Subcutaneous adipose tissue (tissue), 4 donors: Measurements from ENCODE around the gene GIGYF2. TPM values are rescaled to one million over a fixed set of nuclear protein-coding genes. Genes with fewer than 3 reads are reported as not detected.

Source experiments
- total RNA-seq, 4 donors: library from RNA; depleted of rRNA; stranded (reverse); fragments of >200 nt; gene quantifications; one replicate each; pipeline ENCODE4 v1.1.0, GENCODE V29; 2016
- TF ChIP-seq, protein P1 (sequence below): fragments of 450-650 bp; IDR thresholded peaks from one replicate; pipeline ENCODE4 v1.5.1; 2016; ENCODE audit warnings: low read depth, mild to moderate bottlenecking, control low read depth, antibody characterized with exemption, moderate library complexity

The GIGYF2 gene
- total RNA-seq, 4 donors from 2014 or later: 73.8 to 90.4 (median 82.6) TPM

DNA sequence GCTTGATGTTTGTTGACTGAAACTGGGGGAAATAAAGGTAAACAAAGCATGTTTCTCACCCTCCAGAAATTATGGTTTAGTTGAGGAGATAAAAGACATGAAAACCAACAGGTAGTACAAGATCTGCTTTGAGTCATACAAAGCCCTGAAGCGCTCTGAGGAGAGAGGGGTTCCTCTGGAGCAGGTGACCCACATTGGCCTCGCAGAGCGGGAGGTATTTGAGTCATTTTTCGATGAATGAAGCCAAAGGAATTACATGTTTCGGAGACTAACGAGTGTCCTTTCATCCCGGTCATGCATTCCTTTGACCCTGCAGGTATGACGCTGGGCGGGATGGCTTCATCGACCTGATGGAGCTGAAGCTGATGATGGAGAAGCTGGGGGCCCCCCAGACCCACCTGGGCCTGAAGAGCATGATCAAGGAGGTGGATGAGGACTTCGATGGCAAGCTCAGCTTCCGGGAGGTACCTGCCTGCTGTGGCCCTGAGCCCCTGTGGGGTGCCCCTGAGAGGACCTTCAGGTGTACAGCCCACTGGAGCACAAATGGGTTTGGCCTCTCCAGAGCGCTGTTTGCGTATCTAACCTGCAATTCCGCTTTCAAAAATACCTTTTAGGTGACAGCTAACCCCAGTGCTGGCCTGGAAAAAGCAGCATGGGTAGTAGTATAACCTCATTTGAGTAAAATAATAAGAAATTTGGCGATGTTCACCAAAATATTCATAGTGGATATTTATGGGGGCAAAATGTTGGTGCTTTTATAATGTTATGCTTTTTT lies 34.5 kb upstream of the GIGYF2 start:
- TF ChIP-seq, protein P1, sequence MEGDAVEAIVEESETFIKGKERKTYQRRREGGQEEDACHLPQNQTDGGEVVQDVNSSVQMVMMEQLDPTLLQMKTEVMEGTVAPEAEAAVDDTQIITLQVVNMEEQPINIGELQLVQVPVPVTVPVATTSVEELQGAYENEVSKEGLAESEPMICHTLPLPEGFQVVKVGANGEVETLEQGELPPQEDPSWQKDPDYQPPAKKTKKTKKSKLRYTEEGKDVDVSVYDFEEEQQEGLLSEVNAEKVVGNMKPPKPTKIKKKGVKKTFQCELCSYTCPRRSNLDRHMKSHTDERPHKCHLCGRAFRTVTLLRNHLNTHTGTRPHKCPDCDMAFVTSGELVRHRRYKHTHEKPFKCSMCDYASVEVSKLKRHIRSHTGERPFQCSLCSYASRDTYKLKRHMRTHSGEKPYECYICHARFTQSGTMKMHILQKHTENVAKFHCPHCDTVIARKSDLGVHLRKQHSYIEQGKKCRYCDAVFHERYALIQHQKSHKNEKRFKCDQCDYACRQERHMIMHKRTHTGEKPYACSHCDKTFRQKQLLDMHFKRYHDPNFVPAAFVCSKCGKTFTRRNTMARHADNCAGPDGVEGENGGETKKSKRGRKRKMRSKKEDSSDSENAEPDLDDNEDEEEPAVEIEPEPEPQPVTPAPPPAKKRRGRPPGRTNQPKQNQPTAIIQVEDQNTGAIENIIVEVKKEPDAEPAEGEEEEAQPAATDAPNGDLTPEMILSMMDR: no peak

DNA sequence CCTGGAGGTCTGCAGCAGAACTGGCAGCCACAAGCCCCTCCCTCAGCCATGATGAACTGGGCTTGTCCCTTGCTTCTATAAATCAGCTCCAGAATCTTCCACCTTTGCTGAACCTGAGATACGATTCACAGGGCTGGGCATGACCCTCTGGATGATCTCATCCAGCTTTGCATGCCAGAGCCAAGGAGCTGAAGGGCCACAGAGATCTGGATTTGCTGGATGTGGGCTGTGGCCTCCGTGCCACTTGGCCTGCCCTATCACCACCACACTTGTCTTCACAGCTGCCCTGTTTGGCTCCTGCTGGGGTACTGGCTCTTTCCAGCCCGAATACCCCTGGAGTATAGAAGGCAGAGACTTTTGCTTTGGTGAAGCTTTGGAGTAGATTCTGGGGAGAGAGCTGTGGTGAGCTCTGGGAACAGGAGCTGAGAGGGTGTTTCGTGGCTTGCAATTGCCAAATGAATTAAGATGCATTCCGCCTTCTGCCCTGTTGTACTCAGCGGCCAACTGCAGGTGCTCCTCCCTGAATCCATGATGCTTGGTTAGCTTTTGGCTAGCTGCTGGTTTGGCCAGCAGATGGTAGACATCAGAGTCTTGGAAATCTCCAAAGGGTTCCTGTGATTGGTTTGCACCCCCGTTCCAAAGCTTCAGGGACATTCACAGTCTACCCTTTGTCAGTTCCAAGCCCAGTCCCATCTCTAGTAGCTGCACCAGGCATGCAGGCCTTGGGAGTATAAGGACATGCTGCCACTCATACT lies 30.9 kb upstream of the GIGYF2 start:
- TF ChIP-seq, protein P1: no peak

DNA sequence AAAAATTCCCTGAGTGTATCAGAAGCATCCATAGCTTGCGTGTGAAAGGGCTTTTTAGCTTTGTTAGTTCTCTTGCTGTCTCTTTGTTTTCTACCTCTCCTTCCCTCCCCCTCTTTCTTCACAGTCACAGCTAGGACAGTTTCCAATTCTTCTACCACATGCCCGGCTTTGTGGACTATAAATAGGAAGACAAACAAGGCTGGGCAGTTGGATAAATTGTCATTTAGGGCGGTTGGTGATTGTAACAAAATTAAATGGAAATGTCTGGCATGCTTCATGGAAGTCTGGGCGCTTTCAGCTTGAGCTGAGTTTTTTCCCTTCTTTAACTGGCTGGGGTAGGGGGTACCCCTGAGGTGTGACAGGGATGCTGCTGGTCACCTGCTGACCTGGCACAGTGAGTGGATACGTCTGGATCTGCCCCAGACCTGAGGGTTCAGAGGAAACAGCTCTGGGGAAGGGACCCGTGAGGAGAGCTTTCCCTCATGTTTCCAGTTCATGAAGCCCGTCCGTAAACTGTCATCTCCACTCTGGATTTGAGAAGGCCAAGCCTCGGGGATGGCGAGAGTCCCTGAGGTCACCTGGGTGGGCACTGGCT lies 29.0 kb upstream of the GIGYF2 start:
- TF ChIP-seq, protein P1: no peak

DNA sequence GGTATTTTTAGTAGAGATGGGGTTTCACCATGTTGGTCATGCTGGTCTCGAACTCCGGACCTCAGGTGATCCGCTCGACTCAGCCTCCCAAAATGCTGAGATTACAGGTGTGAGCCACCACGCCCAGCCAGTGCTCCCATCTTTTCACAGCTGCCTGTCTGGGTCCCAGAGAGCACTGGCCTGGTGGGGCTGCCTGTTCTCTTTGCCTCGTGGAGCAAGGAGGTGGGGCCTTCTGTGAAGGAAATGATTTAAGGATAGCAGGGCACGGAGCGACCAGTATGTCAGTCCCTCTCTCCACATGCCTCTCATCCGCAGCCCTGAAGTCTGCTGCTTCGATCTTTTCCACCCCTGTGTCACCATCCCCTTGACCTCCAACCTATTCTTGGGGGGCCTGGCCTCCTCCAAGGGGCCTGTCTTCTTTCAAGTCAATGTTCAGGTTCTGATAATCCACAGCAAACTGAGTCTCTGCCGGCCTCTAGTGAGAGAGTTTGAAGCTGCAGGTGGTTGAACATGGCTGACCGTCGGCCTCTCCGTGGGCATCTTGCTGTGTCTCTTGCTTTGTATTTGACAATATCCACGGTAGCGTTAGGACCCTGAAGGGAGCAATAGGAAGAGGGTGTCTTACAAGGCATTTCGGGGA lies 28.2 kb upstream of the GIGYF2 start:
- TF ChIP-seq, protein P1: no peak

DNA sequence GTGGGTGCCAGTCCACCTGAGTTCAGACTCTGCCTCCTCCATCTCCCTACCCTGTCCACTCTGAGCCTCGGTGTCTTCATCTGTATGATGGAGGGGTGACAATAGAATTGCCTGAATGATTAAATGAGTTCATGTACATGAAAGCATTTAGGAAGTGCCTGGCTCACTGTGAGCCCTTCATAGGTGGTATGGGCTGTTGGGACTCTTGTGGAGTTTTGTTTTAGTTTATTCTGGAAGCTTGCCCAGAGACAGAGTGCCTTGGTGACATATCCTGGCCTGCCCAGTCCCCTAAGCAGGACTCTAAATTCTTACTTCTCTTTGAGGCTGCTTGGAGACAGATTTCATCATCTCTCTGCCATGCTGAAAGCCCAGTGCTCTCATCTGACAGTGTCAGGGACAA lies 24.5 kb upstream of the GIGYF2 start:
- TF ChIP-seq, protein P1: no peak

DNA sequence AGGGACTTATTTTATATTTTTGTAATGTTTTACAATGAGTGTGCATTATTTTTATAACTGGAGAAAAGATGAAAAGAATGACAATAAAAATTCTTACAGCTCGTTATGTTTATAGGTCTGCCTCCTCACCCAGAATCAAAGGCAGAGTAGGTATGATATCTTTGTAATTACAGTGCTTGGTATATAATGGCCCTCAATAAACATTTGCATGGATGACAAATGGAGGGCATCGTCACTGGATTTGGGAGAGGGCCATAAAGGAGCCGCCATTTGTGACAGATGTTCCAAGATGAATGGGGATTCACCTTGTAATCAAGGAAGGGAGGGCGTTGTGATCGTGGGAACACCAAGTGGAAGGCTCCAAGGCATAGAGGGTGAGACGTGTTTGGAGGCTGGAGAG lies 22.6 kb upstream of the GIGYF2 start:
- TF ChIP-seq, protein P1: no peak

DNA sequence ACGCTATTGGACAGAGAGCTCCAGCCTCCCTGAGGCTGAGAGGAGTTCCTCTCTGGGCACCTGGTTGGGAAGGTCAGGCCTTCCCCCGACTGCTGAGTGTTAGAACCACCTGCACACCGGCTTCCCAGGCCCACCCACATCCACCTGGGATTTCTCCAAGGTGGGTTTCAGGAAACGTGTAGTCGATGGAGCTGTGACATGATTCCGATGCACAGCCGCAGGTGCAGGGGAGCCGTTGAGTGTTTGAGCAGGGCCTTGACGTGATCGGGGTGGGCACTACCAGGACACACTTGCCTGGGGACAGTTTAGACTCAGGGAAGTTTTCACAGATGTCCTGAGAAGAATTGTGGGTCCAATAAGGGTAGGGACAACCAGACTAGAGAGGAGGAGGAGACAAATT lies 21.8 kb upstream of the GIGYF2 start:
- TF ChIP-seq, protein P1: no peak
